ENCODE results near the gene SYPL1.

SYPL1 gene

GRCh38 chr7:106064771-106065574 is 47.1 kb downstream of the SYPL1 start:
- DNase-seq = no peak

- DNase-seq = peak; percentile 37
Measured at GRCh38 chr7:106064316-106064715, 47.8 kb downstream of the SYPL1 start.

- DNase-seq = no peak
Measured at GRCh38 chr7:106063692-106064091, 48.4 kb downstream of the SYPL1 start.

GRCh38 chr7:106063024-106063423 is 49.1 kb downstream of the SYPL1 start:
- DNase-seq = no peak

- no peak for DNase-seq
Measured at GRCh38 chr7:106062521-106062931, 49.6 kb downstream of the SYPL1 start.

DNA sequence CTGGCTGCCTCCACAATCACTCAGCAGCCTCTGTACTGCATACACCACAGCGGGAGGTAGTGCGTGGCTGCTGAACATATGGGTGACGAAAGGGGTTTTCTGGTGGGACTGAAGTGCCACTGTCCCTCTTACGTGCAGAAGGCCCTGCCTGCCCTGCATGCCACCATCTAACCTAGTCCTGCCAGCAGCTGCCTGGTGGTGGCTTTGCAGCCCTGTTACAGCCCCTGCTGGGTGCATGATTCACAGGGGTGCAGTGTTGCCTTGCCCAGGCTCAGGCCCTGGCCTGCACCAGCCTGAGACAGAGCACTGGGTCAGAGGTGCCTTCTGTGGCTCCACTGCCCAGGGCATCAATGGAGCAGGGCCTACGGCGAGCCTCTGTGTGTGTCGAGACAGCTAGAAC is 50.1 kb downstream of the SYPL1 start:
- DNase-seq = no peak

DNA sequence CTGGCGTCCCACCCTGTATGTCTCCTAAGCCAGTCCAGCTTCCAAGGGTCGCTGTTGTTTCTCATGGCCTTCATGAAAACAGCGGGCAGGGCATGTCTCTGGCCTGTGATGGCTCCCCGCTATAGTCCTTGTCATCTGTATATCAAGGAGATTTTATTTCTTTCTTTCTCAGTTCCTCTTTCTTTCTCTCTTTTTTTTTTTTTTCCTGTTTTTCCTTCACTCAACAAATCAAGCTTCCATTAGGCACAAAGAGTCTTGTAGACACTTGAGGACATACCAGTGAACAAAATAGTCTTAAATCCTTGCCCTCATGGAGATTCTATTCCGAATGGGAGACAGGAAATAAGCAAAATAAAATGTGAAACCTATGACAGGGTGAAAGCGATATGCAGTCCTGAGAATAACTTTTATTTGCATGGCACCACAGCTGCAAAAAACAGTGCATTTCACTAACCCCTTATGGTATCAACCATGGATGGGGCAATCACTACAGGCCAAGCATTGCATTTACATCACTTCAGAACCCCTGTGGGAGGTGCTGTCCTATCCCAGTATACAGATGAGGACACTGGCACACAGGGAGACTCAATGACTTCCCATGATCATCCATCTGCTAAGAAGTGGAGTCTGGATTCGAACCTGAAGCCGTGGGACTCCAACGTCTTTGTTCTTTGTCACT is 50.7 kb downstream of the SYPL1 start:
- no peak for DNase-seq

DNA sequence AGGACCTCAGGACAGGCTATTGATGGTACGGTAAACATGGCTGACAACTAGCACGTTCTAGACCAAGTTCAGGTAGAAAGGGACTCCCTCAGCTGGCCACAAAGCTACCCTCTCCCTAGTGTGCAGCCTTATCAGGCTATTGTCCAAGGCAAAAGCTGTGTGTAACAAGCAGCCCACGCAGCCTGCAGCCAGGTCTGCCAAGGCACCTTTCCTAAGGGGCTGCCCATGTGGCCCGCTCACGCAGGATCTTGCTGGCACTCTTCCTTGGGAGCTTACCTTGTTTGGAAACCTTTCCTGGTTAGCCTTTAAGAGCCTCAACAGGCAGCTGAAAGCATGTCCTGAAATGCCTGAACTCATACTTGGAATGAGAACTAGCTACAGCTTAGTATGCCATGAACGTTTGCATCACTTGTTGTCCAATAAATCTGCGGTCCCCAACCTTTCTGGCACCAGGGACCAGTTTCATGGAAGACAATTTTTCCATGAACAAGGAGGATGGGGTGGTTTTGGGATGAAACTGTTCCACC is 51.7 kb downstream of the SYPL1 start:
- DNase-seq = no peak

DNA sequence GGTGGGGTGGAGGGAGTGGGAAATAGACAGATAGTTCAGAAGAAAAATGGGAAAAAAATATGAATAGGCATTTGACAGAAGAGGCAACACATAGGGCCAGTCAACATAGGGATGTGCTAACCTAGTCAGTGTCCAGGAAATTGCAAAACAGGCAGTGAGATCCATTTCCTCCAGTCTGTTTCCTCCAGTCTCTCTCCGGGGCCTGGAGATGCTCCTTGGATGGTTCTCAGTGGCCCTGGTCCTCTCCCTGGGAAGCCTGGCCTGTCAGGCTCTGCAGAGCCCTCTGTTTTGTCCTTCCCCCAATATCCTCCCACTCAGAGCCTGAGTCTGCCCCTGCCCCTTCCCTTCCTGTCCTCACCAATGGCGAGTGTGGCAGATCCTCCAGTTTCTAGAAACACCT is 52.6 kb downstream of the SYPL1 start:
- DNase-seq = no peak

- no peak for DNase-seq
Measured at GRCh38 chr7:106058928-106059324, 53.2 kb downstream of the SYPL1 start.

- DNase-seq = peak; percentile 42
Measured at GRCh38 chr7:106057962-106058927, 53.9 kb downstream of the SYPL1 start.

GRCh38 chr7:106057204-106057961 is 54.7 kb downstream of the SYPL1 start:
- no peak for DNase-seq

DNA sequence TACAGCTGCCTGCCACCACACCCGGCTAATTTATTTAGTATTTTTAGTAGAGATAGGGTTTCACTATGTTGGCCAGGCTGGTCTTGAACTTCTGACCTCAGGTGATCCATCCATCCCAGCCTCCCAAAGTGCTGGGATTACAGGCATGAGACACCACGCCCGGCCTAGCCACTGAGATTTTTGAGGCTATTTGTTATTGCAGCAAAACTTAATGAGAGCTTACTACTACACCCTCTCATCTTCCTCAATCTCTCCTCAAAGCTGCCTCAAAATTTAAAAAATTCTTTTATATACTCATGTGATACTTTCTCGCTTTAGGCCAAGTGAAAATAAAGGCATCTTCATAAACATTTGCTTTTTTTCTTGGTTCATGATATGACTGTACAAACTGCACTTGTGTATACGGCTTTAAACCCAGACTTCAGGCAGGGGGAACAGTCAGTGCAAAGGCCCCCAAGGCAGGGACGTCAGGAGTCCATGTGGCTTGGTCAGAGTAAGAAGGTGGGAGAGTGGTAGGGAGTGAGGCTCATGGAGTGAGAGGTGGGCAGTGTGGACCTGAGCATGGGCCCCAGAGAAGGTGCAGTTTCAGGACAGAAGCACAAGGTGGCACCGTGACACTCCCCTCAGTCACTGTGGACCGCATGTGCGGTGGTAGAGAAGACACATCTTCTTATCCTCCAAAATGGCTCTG is 55.5 kb downstream of the SYPL1 start:
- DNase-seq = no peak

DNA sequence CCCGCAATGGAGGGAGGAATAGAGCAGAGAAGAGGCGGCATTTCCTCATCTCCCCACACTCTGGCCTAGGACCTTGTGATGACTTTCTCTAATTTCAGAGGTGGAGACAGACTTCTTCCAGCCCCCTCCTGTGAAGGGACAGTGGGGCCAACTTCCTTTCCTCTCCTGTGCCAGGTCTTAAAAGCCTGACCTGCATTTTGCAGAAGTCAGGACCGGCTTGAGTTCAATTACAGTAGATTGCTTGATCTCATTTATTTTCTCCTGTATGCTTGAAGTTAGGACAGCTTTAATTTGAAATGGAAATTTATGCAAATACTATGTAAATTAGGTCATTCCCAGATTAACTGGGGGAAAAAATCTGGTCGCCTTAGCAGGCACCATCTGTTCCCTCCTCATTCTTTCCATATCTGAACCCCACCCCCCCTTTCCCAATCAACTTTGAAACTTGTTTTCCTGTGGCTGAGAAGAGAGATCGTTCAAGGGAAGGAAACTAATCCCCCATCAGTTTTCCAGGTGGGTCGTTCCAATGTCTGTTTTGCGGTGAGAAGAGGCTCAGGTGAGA is 57.1 kb downstream of the SYPL1 start:
- DNase-seq = no peak

GRCh38 chr7:106054156-106054910 is 57.8 kb downstream of the SYPL1 start:
- DNase-seq = no peak

- DNase-seq = no peak
Measured at GRCh38 chr7:106053109-106053508, 59.0 kb downstream of the SYPL1 start.

GRCh38 chr7:106052681-106053080 is 59.4 kb downstream of the SYPL1 start:
- DNase-seq = no peak

DNA sequence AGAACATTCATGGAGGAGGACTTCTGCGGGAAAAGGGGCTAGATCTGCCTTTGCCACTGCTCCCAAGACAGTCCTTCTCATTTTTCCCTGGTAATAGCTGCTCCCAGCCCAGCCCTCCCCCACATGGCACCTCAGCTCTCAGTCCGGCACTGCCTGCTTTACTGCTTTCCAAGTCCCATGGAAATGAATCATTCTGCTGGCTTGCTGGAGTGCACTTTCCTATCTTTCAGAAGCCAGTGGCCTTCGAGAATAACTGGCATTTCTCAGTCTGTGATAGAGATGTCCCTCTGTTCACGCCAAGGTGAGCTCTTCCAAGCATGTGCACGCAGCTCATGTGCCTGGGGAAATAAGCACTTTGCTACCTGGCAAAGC is 61.4 kb downstream of the SYPL1 start:
- no peak for DNase-seq

- no peak for DNase-seq
Measured at GRCh38 chr7:106050002-106050745, 61.9 kb downstream of the SYPL1 start.
